Testis (tissue), 5 donors: ENCODE data around the gene TAS2R3. TPM values are rescaled to one million over a fixed set of nuclear protein-coding genes. Genes with fewer than 3 reads are reported as not detected.

ENCODE experiments used
- DNase-seq: peaks from one replicate; pipeline ENCODE4 v3.0.0-alpha.2; 2019
- H3K27ac ChIP-seq, 2 donors: fragments of 200-600 bp; sonication (generic); one replicate each; pipeline ENCODE4 v1.5.1; 2019
- H3K27me3 ChIP-seq: fragments of 200-600 bp; sonication (generic); one replicate; pipeline ENCODE4 v1.5.1; 2019
- H3K36me3 ChIP-seq: fragments of 200-600 bp; sonication (generic); one replicate; pipeline ENCODE4 v1.5.1; 2017; ENCODE audit warnings: low read depth; ENCODE audit errors: missing control alignments
- H3K4me1 ChIP-seq: fragments of 200-600 bp; sonication (generic); one replicate; pipeline ENCODE4 v1.5.1; 2019
- H3K4me3 ChIP-seq, 2 donors: fragments of 200-600 bp; sonication (generic); one replicate each; pipeline ENCODE4 v1.5.1; 2017 to 2019
- H3K9me3 ChIP-seq: fragments of 200-600 bp; sonication (generic); one replicate; pipeline ENCODE4 v1.5.1; 2017
- POLR2A ChIP-seq: fragments of 450-650 bp; IDR thresholded peaks from one replicate; pipeline ENCODE4 v1.6.1; 2017; ENCODE audit warnings: antibody characterized with exemption, mild to moderate bottlenecking, moderate library complexity
- WGBS, 2 donors: methylation state at CpG; one replicate each; pipeline ENCODE4 v1.1.5; 2018; 5-methylcytosine and 5-hydroxymethylcytosine counted together
- intact Hi-C: fragments of 100-400 bp; cut with DNase I; formaldehyde crosslinking; loops from one replicate; pipeline ENCODE4 v1.15.1; 2023; ENCODE audit warnings: low total_unique reads
- long read RNA-seq, 2 donors: transcript quantifications; one replicate each; lab custom pipeline, GENCODE V29; 2026
- polyA plus RNA-seq: library from polyadenylated mRNA; stranded (reverse); fragments of 350-450 nt; fragmentation: Illumina TruSeq; extraction: RNeasy Lipid Tissue Mini Kit (QIAGEN cat#74804); gene quantifications from one replicate; pipeline ENCODE4 v1.2.3, GENCODE V29; 2014; ENCODE audit warnings: low read depth, low replicate concordance; ENCODE audit not compliant: insufficient read depth
- total RNA-seq, 2 donors: library from RNA; depleted of rRNA; stranded (reverse); fragments of >200 nt; gene quantifications; one replicate each; pipeline ENCODE4 v1.2.3, GENCODE V29; 2016
- TF ChIP-seq, protein P1 (sequence below), 3 experiments: fragments of 450-650 bp in 2 of 3; fragments of 200-600 bp in 1 of 3; sonication (generic) in 1 of 3; IDR thresholded peaks; one replicate each; pipeline ENCODE4 v1.5.1; 2016 to 2019; ENCODE audit warnings: antibody characterized with exemption in 3 of 3, mild to moderate bottlenecking in 2 of 3, moderate library complexity in 1 of 3

Gene TAS2R3, protein sequence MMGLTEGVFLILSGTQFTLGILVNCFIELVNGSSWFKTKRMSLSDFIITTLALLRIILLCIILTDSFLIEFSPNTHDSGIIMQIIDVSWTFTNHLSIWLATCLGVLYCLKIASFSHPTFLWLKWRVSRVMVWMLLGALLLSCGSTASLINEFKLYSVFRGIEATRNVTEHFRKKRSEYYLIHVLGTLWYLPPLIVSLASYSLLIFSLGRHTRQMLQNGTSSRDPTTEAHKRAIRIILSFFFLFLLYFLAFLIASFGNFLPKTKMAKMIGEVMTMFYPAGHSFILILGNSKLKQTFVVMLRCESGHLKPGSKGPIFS
- 10 to 100 TPM; 10.4 to 12.3 TPM for total RNA-seq
- 0.40 TPM for polyA plus RNA-seq
- long read RNA-seq, donor 1, result 0 reads
- long read RNA-seq, donor 2, result 0 reads

- whole genome bisulfite sequencing, 2 donors, result 95 to 96% methylated on average over 3 of the region's 3 CpGs
- Histone ChIP-seq H3K27me3 (no peaks in the 10 kb centered on the region), H3K9me3 (no peaks in the 10 kb centered on the region), H3K36me3 (no peaks in the 10 kb centered on the region), H3K4me3 (no peak within 1 kb of the TSS), H3K4me1 (no peaks in the 10 kb centered on the region), H3K27ac (no peak within 1 kb of the TSS)
- intact Hi-C loops, result no loop called here
- no peak for DNase-seq
- TF ChIP-seq POLR2A, result no peak
- TF ChIP-seq, protein P1, sequence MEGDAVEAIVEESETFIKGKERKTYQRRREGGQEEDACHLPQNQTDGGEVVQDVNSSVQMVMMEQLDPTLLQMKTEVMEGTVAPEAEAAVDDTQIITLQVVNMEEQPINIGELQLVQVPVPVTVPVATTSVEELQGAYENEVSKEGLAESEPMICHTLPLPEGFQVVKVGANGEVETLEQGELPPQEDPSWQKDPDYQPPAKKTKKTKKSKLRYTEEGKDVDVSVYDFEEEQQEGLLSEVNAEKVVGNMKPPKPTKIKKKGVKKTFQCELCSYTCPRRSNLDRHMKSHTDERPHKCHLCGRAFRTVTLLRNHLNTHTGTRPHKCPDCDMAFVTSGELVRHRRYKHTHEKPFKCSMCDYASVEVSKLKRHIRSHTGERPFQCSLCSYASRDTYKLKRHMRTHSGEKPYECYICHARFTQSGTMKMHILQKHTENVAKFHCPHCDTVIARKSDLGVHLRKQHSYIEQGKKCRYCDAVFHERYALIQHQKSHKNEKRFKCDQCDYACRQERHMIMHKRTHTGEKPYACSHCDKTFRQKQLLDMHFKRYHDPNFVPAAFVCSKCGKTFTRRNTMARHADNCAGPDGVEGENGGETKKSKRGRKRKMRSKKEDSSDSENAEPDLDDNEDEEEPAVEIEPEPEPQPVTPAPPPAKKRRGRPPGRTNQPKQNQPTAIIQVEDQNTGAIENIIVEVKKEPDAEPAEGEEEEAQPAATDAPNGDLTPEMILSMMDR (IDR thresholded peaks at IDR 0.05), result no peak
Observed at GRCh38 chr7:141763797-141764196, at the start of gene TAS2R3. Gene TAS2R3, plus strand, starts transcription at chr7:141764097. Its CDS starts 62 bp downstream, at chr7:141764159.

DNA sequence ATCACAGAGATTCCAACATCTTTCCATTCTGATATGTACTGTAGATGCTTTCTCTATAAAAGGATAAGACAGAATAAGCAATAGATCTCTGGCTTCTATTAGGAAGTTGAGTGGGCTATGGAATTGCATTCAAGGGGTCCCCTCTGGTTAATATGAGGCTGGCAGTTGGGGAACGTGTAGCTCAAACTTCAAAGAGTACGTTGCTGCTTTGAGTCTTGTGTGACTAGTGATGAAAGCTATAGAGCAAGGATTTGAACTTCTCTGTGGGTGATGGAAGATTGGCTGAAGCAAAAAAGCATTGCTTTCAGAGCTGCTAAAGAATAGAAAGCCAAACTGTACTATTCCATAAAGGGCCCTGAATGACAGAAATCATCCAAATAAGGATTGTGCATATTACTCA lies 49.3 kb upstream of the TAS2R3 start:
- H3K4me3 ChIP-seq, result no peak overlapping the region
- H3K27me3 ChIP-seq, result no peaks in the 10 kb centered on the region
- intact Hi-C loops, result no loop called here
- TF ChIP-seq, protein P1 (IDR thresholded peaks at IDR 0.05), result no peak
- no peak for TF ChIP-seq POLR2A
- no peaks in the 10 kb centered on the region for H3K36me3 ChIP-seq
- DNase-seq, result no peak
- H3K9me3 ChIP-seq, result no peaks in the 10 kb centered on the region
- no peak overlapping the region for H3K27ac ChIP-seq
- H3K4me1 ChIP-seq, result no peaks in the 10 kb centered on the region
- WGBS, 2 donors, result 82 to 86% methylated on average over 2 of the region's 2 CpGs

DNA sequence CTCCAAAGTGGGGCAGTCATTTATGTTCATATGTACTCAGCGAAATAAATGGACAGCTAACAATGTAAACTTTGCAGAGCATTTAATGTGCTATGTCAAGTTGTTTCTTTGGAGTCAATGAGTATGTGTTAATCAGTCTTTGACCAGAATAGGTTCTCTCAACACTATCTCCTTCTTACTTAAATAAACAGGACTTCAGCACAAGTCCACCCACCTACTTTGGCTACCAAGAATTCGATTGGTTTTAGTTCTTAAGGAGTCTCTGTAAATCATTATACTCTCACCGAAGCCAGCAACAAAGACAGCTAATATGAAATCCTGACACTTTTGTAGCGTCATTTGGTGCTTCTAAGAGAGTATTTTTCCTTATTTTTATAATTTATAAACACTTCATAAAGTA lies 48.9 kb upstream of the TAS2R3 start:
- H3K36me3 ChIP-seq, result no peaks in the 10 kb centered on the region
- H3K27me3 ChIP-seq, result no peaks in the 10 kb centered on the region
- no peaks in the 10 kb centered on the region for H3K9me3 ChIP-seq
- WGBS, 2 donors, result 57 to 76% methylated on average over 4 of the region's 4 CpGs
- no peak overlapping the region for H3K27ac ChIP-seq
- DNase-seq, result no peak
- no peak overlapping the region for H3K4me3 ChIP-seq
- TF ChIP-seq, protein P1 (IDR thresholded peaks at IDR 0.05), result no peak
- TF ChIP-seq POLR2A, result no peak
- intact Hi-C loops, result no loop called here
- H3K4me1 ChIP-seq, result no peaks in the 10 kb centered on the region

DNA sequence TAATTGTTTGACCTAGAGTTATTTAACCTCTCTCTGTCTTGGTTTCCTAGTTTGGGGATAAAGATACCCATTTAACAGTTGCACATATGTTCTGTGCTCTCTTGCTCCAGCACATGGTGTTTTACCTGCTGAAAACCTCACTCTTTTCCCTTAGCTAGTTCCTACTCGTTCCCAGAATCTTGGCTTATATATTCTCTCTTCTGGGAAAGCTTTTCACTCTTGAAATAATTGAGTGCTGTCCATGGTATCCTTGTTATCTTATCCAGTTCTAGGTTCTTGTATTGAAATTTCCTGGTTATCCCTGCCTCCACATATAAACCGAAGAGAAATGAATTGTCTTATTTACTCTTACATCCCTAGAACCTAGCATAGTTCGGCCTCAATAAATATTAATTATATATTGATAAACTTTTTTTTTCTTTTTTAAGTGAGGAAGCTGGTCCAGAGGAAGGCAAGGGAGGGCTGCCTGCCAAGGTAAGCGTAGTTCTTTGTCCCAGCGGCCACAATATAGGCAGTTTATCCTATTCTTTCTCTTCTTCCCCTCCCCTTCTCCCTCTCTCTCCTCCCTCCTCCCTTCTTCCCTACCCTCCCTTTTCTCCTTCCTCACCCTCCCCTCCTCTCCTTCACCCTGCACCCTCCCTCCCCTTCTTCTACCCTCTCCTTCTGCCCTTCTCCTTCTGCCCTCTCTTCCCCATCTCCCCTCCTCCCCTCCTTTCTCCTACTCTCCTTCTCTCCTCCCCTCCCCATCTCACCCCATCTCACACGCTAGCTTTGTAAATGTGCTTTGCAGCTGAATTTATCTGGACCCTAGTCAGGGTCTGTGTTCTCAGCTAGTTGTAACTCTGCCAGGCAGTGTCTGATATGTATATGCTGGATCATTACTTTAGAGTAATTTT lies 47.9 kb upstream of the TAS2R3 start:
- Histone ChIP-seq H3K27ac (no peak overlapping the region), H3K27me3 (no peaks in the 10 kb centered on the region), H3K4me1 (no peaks in the 10 kb centered on the region), H3K9me3 (no peaks in the 10 kb centered on the region), H3K36me3 (no peaks in the 10 kb centered on the region), H3K4me3 (no peak overlapping the region)
- intact Hi-C loops, result no loop called here
- no peak for TF ChIP-seq POLR2A
- TF ChIP-seq, protein P1 (IDR thresholded peaks at IDR 0.05), result no peak
- no peak for DNase-seq
- WGBS, 2 donors, result 76 to 78% methylated on average over 6 of the region's 6 CpGs
